ENCODE measurements around the gene HS6ST3.
"Not testable (repeated sequence)": the region's sequence is repeated elsewhere in the genome, so short reads cannot be mapped to it uniquely, and the experiment has no call there.

HS6ST3 gene

DNA sequence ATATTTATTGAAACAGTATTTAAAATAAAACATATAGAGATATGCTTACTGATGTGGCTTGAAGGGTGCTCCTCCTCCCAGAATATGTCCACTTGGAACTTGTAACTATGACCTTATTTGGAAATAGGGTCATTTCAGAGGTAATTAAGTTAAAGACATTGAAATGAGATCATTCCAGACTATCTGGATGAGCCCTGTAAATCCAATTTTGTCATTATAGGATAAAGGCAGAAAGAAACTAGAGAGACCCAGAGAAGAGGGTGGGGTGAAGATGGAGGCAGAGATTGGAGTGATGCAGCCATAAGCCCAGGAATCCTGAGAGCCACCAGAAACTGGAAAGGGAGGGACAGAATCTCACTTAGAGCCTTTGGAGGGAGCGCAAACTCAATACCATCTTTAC, 661.2 kb downstream of the HS6ST3 start:
- FAIRE-seq, result no peak

DNA sequence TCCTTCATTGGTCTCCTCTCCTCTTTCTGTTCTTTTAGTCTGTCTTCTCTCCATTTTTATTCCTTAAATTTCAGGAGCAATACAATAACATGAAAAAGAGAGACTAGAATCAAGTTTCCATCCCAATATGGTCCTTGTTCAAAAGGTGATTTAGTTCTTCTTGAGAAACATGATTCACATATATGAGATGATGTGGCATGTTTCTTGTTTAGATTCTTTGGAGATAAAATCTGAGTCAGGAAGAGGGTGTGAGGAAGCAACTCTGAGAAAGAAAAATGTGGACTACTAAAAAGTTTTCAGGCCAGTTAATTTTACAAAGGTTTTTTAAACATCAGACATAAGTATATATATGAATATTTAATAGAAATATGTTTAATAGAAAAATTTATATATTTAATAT, 673.0 kb downstream of the HS6ST3 start:
- peak; percentile 57 for FAIRE-seq

DNA sequence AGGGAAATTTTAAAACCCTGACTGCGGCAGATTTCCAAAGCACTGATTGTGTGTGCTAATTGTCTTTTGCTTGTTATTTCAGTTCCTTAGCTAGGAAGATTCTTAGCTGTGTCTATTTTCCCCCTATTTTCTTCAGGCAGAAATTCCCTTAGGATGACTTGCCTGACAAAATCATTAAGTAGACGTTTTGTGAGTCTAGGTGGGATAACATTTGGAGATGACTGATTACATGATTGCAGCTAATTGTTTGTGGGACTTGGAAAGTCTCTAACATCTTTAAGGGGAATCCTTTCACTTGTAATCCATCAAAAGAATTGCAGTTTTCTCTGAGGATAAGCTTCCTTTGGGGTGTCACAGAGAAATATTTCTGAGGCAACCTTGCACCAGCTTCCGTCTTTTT, 676.4 kb downstream of the HS6ST3 start:
- no peak for FAIRE-seq

DNA sequence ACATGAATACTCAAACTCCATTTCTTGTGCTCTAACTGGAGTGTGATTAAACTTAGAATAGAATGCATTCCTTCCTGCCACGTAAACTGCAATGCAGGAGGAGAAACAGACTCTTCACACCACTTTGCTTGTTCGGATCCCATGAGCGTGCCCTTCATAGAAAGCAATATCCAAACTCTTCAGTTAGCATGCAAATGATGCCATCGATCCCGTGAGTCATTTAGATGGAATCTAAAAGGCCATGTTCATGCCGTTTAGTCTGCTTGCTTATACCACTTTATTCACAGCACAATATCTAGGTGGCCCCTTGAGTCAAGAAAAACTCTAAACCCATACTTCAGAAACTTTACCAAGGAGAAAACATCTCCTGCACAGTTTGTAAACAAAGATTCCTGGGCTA, 678.6 kb downstream of the HS6ST3 start:
- no peak for FAIRE-seq

DNA sequence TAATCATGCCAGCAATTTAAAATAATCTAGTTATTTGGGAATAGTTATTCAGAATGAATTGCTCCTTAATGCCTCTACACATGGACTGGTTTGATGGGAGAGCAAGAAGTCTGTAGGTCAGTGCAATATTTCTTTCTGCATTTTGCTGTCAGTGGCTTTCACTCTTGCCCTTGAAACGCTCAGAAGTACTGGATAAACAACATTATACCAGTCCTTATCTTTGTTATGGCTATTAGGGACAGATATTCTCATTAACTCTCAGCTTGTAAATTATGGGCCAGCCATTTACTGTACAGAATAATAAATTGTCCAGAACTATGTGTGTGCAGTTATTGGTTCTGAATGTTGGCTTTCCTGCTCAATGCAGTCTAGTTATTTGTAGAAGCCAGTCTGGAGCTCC, 680.0 kb downstream of the HS6ST3 start:
- FAIRE-seq, result no peak

DNA sequence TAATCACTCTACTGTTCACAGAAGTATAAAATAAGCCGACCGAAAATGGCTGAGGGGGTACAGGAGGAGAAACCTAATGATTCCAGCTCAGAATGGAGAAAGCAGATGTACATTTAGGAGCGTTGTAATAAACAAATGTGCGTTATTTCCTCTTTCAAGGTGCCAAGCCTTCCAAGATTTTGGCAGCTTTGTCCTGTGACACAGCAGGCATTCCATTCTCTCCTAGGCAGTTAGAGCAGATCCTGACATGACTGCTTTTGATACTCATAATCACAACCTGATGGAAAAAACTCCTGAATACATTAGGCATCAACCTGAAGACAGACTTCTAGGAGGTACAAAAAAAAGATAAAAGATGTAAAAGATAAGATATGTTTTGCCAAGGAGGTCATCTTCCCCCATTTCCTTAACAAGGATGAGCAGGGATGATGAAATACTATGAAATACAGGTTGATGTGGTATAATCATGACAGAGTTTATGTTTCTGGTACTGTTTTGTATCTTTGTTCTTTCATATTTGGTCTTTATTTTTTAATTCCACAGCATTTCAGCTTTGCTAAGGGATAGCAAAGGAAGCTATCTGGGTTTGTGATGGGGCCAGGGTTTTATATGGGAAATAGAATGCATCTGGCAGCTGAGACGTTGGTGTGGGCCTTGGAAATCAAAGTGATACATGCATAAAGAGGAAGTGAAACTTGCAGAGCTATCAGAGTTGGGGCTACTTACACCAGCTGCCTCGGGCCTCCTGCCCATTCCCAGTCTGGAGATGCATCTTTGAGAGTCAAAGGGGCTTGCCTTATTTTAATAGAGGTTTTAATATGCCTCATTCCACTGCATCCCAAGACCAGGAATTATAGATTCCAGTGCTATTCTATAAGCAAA, 681.8 kb downstream of the HS6ST3 start:
- no peak for FAIRE-seq

DNA sequence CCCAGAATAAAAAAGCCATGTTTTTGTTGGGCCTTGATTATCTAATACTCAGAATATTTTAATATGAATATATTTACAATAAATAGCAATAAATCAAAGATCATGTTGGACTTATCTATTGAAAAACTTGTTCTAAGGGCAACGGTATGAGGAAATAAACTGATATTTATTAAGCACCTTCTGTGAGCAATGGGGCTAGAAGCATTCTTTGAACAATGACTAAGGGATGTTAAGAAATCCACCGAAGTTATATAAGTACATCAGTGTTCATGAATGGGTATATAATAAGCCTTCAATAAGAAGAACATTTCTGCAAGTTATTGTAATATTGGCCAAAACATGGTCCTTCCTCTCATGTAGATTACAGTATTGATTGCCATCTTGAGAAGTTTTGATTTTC, 682.5 kb downstream of the HS6ST3 start:
- no peak for FAIRE-seq

DNA sequence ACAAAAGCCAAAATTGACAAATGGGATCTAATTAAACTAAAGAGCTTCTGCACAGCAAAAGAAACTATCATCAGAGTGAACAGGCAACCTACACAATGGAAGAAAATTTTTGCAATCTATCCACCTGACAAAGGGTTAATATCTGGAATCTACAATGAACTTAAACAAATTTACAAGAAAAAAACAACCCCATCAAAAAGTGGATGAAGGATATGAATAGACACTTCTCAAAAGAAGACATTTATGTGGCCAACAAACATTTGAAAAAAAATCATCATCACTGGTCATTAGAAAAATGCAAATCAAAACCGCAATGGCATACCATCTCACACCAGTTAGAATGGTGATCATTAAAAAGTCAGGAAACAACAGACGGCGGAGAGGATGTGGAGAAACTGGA, 688.4 kb downstream of the HS6ST3 start:
- not testable (repeated sequence) for FAIRE-seq

DNA sequence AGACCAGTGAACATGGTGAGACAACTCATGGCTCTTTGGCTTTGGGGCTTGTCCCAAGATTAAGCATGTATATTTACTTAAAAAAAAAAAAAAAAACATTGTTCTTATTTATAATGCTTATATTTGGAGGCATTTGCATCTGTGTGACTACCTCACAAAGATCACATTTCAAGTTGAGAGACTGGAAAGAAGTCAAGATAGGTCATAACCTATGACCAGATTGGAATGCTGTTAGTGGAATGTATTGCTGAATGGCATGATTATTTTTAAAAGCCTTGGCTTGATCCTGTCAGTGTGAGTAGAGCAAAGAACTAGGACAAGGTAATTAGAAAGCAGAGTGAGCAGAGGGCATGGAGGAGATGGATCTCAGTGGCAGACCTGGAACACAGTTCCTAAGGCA, 689.8 kb downstream of the HS6ST3 start:
- no peak for FAIRE-seq

DNA sequence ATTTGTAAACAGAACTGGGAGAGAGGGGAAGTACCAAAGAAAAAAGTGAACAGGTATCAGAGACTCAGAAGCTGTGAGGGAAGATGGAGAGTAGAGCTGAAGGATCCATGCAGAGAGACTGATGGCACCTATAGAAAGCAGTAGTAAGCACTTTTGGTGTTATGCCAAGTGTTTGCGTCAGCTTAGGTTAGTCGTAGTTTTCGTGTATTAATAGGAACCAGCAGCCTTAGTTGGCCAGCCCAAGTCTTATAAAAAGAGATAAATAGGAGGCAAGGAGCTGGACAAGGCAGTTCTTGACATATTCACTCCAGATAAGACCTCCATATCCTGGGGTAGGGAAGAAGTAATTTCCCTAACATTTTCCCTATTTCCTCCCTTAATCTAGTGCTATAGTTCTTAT, 690.2 kb downstream of the HS6ST3 start:
- no peak for FAIRE-seq

DNA sequence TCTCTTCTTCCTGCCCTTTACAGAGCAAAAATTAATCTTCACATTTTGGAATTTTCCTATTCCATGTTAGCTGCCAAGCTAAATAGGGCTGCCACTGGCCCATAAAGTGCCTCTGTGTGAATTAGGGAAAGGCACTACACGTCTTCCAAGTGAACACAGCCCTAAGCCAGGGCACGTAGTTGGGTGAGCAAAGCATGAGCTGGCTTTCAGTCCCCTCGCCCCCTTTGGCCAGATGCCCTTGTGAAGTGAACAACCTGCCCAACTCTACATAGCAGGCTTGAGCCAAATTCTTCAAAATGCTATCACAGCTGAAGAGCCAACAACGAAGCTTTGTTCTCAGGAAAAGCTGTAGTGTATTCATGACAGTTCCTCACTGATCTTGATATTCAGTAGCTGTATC, 691.2 kb downstream of the HS6ST3 start:
- FAIRE-seq, result no peak

DNA sequence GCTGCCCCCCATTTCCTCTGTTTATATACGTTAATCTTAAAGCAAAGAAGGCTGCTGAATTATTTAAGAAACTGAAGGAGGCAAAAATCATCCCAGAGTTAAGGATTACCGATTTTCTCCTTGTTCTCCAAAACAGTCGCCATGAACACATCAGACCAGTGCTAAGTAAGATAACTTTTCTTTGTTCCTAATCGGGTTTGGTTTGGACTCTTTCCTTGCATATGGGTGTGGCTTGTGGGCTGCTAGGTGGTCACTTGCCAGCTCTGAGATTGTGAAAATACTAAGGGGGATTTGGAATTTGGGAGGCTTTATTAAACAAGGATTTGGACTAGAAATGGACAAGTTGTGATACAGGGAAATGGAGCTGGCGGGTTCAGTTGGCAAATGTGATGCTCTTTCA, 692.3 kb downstream of the HS6ST3 start:
- no peak for FAIRE-seq

DNA sequence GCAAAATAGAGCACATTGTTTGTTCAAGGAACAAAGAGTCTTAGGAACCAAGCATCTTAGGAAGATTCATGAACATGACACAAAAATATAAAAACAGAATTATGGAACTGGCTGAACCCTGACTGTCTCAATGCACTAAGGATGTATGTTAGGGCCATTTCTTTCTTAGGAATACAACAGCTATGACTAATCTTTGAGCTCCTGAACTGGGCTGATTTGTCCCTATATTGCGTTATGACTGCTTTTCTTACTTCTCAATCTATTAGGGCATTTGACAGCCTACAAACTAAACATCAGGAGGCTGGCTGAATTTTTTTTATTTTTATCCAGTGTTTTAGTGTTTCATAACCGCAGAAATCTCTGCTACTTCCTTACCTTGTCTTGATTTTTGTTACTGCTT, 693.1 kb downstream of the HS6ST3 start:
- no peak for FAIRE-seq

DNA sequence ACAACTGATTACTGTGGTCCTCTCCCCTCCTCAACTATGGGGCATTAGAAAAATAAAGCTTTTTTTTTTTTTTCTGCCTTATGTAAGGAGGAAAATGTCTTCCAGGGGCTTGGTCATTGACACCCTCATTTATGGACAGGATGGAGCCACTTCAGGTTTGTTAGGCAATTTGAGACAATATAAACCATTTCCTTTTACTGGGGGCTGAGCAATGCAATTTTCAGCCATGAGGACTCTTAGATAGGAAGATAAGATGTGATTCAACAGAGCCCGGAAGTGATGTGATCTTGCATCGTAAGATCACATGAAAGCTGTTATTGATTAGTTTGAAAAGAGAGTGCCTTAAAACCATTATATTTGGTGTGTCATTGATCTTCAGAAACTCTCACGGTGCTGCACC, 693.6 kb downstream of the HS6ST3 start:
- FAIRE-seq, result no peak

DNA sequence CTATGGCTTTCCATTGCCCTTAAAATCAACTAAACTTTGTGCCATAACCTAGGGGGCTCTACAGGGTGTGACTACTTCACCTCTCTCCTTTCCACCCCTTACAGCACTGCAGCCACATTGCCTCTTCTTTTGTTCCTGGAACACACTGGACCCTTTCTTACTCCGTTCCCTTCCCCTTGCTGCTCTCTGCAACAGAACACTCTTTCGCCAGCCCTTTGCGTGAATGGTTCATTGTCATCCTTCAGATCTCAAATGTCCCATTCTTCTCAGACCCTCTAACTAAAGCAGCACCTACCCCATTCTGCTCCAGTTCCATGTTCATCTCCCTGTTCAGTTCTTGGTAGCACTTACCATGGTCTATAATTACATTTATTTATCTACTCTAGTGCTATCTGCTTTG, 696.1 kb downstream of the HS6ST3 start:
- FAIRE-seq, result no peak

DNA sequence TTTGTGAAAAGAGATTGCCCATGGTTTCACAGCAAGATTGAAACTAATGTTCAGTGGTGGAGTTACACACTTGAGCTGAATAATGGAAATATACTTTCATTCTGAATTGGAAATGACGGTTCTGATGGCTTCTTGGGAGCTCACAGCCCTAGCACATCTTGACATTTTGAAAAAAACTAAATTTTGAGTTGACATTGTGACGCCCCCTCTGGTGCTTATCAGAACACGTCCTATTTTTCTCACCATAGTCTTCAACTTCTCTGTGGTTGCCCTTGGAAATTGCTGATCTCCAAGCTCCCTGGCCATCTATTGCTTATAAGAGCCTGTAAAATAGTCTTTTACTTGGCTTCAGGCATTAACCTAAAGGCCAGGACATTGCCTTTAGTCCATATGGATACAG, 702.3 kb downstream of the HS6ST3 start:
- FAIRE-seq, result no peak

DNA sequence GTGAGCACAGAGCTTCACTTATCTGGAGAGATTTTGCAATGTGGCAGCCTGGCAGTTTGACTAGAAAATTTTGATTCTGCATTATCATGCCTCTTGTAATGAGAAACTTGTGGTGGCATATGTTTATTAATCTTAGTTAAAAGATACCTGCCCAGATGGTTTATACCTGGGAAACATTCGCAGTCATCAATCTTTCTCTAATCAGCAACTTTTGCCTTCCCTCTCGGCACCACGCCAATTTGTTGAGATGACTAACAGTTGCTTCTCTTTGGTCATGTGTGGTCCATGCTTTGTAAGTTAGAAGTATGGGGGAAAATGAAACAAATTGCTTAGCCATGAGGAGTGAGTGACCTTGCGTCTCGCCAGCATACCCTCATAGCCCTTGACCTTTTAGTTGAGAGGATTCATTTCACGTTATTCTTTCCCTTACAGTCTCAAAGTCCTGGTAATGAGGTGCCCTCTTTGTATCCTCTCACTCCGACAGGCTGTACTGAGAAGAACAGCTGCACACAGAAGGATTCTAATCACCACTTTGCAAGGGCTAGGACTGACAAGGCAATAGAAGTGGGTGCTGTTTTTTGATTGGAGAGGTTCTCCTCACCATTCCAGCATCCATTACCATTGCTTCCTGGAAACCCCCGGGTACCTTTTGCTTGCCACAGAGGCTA, 703.0 kb downstream of the HS6ST3 start:
- no peak for FAIRE-seq

DNA sequence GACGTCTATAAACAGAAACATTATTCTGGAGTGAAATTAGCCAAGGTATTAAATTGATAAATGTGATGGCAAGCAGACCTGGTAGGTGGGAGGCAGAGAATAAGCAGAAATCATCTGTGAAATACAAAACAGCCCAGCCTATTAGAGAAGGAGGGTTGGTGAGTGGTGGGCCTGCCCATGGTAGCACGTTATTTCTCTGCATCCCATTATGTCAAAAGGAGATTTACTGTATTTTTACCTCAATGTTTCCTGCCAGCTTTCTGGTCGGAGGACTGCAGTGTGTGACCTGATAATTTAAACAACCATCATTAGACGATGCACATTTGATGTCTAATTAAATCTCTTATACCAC, 703.5 kb downstream of the HS6ST3 start:
- no peak for FAIRE-seq

DNA sequence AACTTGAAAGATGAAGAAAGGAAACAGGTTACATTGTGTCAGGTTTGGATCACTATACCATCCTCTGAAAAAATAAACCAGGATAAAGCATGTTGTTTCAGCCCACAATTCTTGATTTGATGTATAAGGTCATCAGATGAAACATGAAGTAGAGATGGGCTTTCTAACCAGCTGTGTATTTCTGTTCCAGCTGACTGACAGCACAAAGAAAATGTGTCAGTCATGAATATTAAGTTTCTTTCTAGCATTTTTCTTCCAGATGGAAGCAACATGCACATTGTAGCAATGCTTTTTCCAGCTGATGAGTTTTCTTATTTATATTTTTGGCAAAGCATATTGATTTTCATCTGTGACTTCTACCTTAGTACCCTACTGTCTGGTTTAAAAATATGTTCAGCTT, 704.8 kb downstream of the HS6ST3 start:
- no peak for FAIRE-seq

DNA sequence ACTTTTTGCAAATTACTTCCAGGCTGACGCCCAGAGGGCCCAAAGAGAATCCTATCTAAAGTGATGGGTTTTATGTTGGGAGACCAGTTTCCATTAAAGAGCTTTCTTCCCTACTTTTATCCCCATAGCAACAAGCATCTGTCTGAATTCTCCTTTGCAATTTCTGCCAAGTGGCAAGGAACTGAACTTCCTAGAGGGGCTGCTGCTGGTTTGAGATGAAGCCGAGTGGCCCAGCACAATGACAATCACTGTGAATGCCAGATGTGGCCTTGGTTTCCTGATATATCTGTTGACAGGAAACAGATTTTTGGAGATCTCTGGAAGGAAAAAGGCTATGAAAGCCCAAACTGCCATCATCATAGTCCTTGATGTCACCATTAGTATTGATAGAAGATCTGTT, 705.8 kb downstream of the HS6ST3 start:
- no peak for FAIRE-seq

DNA sequence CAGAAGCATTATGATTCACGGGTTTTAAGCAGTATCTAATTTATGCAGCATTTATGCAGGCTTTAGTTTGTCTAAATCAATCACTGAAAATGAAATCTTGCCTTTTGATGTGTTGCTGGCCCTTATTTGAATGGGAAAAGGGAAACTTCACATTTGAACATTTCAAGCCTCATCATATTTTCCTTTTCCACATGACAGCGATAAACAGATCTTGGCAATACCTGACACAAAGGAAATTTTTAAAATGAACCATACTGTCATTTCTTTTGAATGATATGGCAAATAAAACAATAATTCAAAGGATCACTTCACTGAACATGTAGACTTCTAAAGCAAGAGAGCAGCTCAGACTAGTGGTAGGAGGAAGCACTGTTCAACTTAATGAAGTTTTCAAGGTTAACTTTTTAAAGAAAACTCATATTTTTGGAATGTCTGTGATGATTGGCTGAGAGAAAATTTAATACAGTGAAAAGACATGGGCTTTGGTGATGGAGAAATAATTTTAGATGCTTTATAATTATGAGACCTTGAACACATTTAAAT, 706.3 kb downstream of the HS6ST3 start:
- FAIRE-seq, result no peak

DNA sequence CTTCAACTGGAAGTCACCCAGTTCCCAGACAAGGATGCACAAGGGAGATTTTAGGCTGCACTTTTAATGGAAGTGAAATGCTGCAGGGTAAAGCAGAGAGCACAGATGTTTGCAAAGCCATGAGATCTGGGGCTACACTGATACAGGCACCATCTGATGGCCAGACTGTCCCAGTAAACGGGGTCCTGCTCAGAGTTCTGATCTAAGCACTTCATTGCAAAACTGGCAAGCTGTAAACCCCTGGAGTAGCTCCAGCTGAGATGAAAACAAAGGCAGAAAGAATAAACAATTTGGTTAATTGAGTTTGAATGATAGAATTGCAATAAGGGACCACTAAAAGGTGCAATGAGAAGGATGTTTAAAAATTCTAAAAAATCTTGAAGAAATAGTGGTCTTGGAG, 707.2 kb downstream of the HS6ST3 start:
- FAIRE-seq, result no peak

DNA sequence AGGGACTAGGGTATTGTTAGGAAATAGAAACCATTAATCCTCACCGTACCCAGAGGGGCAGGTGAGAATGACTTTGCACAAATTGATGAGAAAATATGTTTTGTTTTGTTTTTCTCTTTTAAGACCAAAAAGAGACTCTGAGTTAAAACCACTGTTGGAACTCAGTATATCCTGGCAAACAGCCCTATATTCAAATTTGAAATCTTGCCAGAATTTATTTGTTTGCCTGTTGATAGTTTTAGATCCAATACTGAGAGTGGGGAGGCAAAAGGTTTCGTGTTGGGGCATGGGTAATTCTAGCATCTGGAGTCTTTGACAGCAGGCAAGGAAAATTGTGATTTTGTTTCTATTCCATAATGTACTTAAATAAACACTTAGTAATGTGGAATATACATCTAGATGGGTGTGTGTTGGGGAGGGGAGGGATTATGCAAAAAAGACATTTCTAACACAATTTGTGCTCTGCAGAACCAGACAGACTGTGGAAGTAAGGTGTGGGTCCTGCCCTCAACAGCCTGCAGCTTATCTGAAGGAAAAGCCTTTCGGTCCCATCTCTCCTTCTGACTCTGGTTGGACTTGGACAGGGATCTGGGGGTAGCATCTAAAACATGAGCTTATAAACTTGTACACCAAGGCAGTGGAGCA, 713.7 kb downstream of the HS6ST3 start:
- no peak for FAIRE-seq

DNA sequence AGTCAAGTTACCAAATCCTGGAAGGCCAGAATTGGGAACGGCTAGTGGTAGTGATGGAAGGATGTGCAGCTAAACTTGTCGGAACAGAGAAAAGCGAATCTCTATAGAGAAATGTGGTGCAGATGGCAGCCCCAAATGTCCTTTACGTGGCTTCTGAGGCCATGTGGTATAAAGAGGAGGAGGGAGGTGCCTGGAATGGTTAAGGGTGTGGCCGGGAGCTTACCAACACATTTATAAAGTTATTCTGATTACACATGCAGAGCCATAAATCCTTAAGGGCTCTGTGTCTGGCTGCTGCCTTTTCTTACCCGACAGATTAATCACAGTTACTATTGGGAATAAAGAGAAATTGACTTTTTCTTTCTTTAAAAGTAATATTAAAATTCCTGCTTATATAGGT, 714.3 kb downstream of the HS6ST3 start:
- no peak for FAIRE-seq

Measured in endometrium (tissue), 2 donors.